HG02798 (cell line): Measurements from ENCODE around the gene DOCK3.
A peak's percentile ranks its signal among the peaks of the same experiment; 100 is the strongest.

Experiments
- ATAC-seq: cut with Tn5 transposase; IDR thresholded peaks from one replicate; pipeline ENCODE4 v1.9.1; 2021; ENCODE audit warnings: mild to moderate bottlenecking; ENCODE audit not compliant: unreplicated experiment, poor library complexity

Gene DOCK3

DNA sequence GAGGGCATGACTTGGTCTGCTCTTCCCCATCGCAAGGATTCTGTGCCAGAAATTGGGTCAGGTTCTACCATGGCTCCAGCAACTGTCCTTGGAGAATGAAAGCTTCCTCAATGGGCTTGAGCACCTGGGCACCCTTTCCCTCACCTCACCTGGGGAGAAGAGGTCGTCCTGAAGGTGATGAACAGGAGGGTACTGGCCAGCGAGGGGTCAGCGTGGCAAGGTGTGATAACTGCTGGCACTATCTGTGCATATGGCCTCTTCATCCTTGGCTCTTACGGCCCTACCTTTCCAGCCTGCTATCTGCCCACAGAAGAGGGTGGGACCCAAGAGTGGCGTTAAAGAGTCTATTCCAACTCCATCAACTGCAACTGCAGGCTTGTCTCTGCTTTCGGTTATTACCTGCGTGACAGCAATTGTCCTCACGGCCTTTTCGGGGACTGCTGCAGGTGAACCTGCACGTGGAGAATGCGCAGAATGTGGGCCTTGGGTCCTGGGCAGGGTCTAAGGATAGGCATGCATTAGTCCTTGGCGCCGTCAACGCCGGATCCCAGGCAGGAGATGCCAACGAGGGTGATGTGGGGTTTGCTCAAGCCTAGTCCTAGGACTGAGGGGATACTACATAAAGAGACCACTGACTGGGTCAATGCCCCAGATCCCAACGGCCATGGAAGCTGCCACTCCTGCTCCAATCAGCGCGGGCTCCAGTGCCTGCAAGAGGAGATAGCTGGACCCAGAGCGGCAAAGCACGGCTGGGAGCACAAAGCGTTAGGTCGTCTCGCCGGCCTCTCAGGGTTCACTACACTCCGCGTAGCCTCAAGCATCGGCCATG is 715.7 kb downstream of the DOCK3 start:
- no peak for ATAC-seq

DNA sequence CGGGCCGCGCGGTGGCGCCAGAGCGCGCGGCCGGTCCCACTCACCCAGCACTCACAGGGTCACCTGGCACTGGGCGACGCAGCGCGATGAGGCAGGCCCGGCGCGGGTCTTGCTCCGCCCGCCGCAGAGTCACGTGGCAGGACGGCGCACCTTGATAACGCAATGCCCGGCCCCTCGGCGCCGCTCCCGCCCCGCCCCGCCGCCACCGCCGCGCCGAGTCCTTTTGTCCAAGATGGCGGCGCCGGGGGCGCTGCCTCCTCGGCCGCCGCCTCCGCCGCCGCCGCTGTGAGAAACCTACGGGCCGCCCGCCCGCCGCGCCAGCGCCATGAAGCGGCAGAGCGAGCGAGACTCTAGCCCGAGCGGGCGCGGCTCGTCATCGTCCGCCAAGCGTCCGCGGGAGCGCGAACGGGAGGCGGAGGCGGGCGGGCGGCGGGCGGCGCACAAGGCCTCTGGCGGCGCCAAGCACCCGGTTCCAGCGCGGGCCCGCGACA is 716.4 kb downstream of the DOCK3 start, which contains the start of gene RBM15B:
RBM15B (plus strand) TSS at position 211 of the 491 bp plus-strand sequence; CDS start at position 326, 115 bp downstream.
- peak; percentile 94 for ATAC-seq

DNA sequence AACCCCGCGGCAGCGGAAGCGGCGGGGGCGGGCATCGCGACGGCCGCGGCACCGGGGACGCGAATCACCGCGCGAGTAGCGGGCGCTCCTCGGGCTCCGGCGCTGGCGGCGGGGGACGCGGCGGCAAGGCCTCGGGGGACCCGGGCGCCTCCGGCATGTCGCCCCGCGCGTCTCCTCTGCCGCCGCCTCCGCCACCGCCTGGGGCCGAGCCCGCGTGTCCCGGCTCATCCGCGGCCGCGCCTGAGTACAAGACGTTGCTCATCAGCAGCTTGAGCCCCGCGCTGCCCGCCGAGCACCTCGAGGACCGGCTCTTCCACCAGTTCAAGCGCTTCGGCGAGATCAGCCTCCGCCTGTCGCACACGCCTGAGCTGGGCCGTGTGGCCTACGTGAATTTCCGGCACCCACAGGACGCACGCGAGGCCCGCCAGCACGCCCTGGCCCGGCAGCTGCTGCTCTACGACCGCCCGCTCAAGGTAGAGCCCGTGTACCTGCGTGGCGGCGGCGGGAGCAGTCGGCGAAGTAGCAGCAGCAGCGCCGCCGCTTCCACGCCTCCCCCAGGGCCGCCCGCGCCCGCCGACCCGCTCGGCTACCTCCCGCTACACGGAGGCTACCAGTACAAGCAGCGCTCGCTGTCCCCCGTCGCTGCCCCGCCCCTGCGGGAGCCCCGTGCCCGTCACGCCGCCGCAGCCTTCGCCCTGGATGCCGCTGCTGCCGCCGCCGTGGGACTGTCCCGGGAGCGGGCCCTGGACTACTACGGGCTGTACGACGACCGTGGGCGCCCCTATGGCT is 717.0 kb downstream of the DOCK3 start:
- peak; percentile 16 for ATAC-seq

DNA sequence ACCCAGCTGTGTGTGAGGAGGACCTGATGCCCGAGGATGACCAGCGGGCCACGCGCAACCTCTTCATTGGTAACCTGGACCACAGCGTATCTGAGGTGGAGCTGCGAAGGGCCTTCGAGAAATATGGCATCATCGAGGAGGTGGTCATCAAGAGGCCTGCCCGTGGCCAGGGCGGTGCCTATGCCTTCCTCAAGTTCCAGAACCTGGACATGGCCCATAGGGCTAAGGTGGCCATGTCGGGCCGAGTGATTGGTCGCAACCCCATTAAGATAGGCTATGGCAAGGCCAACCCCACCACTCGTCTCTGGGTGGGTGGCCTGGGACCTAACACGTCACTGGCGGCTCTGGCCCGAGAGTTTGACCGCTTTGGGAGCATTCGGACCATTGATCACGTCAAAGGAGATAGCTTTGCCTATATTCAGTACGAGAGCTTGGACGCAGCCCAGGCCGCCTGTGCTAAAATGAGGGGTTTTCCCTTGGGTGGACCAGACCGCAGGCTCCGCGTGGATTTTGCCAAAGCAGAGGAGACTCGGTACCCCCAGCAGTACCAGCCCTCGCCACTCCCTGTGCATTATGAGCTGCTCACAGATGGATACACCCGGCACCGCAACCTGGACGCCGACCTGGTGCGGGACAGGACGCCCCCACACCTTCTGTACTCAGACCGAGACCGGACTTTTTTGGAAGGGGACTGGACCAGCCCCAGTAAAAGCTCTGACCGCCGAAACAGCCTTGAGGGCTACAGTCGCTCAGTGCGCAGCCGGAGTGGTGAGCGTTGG is 717.8 kb downstream of the DOCK3 start:
- ATAC-seq: no peak

- no peak for ATAC-seq
Measured at GRCh38 chr3:51393134-51393495, 718.4 kb downstream of the DOCK3 start.

DNA sequence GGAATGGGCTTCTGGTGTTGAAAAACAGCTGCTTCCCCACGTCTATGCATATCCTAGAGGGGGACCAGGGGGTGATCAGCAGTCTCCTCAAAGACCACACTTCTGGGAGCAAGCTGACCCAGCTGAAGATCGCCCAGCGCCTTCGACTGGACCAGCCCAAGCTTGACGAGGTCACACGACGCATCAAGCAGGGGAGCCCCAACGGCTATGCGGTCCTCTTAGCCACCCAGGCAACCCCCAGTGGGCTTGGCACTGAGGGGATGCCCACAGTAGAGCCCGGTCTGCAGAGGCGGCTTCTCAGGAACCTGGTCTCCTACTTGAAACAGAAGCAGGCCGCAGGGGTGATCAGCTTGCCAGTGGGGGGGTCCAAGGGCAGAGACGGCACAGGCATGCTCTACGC is 718.8 kb downstream of the DOCK3 start:
- no peak for ATAC-seq

- no peak for ATAC-seq
Measured at GRCh38 chr3:51394541-51394940, 719.8 kb downstream of the DOCK3 start.

DNA sequence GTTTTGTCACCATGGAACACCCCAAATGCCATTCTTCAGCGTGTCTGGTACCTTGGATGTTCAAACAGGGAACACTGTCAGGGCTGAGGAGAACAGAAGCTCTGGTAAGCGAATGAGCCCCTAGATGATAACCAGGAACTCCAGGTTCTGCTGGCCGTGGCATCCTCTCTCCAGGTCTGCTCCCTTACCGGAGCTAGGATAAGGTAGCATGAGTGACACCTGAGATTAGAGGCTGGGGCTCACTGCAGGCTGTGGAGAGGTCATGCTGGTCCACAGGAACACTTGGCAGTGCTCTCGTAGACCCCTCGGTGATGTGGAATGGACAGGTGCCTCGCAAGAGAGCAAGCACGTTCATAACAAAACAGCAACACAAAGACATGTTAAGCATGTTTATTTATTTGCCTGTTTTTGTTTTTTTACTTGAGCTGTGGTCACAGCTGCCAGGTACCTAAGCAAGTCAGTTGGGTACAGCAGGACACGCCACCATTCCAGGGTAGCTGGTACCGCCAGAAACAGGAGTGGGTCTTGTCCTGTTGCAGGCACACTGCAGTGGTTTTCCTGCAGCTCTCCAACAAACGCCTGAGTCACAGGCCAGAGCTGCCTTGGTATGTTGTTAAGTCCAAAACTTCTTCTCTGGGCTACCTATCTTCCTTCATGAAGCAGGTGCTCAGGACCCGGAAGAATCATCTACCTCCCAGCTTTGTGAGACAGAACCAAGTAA is 720.9 kb downstream of the DOCK3 start:
- ATAC-seq: no peak

DNA sequence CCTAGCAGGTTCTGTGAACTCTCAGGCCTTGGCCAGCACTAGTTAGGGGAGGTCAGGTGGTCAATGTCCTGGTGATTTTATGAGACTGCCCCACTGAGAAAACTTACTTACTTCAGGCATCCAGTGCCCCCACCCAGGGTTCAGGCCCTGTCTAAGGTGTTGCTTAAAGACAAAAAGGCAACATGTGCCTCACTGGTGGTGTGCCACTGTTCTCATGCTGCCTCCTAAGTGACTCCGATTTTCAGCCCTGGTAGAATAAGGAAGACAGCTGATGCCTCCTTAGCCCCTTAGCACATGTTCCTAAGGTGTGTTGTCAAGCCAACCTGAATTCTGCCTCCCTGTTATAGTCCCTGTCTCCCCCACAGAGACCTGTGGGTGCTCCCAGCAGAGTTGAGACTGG is 721.7 kb downstream of the DOCK3 start:
- ATAC-seq: no peak

- ATAC-seq: no peak
Measured at GRCh38 chr3:51397392-51397791, 722.7 kb downstream of the DOCK3 start.

- no peak for ATAC-seq
Measured at GRCh38 chr3:51398595-51399310, 724.0 kb downstream of the DOCK3 start.

DNA sequence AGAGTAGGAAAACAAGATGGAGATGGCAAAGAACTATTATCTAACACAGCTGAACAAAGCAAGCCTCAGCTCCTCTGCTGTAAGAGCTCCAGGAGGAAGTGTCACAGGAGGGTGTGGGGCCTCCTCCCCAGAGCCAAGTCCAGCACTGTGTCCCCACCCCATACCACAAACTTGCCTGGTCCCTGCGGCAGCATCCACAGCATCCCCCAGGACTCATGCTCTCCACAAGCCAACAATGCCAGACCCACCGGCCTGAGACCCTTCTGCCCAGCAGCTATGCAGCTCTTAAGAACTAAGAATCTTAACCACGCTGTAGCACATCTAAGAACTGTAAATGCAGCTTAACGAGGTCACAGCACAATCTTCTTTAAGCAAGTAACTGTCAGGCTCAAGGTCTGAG is 725.4 kb downstream of the DOCK3 start:
- no peak for ATAC-seq

GRCh38 chr3:51401735-51402134 is 727.0 kb downstream of the DOCK3 start:
- no peak for ATAC-seq

DNA sequence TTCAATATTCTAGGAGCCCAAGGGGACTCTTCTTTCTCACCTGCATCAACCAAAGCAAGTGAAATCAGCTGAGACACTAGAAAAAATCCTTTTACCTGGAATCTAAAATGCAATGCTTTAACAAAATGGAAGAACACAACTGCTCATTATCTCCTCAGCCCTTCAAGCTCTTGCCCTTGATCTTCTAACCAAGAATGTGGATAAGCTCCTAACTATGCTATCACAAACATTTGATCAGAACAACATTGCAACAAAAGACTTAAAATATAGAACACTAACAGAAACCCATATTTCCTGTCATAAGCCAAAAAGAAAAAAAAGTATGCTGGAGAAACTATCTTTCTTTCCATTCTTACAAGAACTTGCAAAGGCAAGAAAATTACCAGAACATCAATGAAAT is 728.9 kb downstream of the DOCK3 start:
- no peak for ATAC-seq

DNA sequence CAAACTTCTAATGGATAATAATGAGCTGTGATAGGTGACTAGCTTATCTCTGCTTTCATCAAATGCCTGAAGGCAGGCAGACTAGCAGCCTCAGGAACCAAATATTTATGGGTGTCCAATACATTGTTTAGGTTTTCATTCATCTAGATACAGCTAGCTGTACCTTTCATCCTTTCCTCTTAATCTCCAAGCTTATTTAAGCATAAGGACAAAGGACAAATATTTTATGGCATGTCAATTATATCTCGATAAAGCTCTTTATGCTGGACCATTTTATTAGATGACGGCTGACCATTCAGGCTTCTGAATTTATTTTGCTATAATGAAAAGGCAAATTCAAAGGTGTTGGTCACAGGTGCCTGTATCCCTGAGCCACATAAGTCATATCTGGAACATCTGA is 733.3 kb downstream of the DOCK3 start:
- no peak for ATAC-seq

DNA sequence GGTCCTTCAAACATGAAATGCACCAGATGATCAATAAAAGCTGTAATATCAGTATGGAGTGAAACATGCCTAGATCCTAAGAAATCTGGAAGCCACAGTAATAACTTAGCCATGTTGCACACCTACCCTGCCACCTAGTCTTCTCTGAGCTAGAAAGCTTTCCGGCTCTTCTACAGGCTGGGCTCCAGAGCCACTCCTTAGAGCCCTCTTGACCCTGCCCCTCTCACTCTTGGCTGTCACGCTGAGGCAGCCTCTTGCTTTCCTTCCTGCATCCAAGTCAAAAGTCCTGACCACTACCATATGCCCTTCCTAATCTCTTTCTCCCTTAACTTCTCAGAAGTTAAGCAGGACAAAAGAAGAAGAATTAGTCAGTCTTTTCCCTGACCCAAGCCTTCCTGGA is 734.1 kb downstream of the DOCK3 start:
- ATAC-seq: no peak

GRCh38 chr3:51422211-51422610 is 747.5 kb downstream of the DOCK3 start:
- no peak for ATAC-seq

DNA sequence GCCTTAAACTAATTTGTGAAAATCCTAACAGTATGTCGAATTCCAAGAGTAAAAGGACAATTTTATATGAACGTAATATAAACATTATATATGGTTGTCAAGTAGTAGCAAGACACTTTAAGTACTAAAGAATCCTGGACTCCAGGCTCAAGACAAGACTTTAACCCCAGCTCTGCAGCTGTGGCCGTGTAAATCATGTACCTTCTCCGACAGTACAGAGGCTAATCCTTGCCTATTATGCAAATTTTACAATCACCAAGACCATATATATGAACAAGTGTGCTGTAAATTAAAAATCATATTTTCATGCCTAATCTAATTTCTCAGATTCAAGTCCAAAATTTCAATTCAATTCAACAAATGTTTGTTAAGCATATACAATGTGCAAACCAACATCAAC is 752.2 kb downstream of the DOCK3 start:
- ATAC-seq: no peak

DNA sequence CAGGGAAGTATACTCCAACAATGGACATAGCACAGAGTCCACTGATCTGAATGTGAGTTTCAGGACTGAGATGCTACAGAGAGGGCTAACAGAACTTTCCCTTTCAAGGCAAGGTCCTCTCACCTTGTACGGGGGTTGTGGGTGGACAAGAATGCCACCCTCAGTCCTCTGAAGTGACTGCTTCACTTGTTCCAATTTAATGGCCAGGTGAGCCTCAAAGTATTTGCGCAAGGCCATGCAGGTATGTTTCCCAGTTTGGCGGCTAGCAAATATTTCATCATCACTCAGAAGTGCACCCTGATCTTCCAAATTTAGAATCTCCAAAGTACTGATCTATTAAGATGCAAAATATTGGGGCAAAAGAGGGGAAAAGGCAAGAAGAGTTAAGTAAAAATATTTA is 754.4 kb downstream of the DOCK3 start:
- no peak for ATAC-seq
